PC-9 (cell line): Measurements from ENCODE around the gene TATDN3. TPM values are rescaled to one million over a fixed set of nuclear protein-coding genes. Genes with fewer than 3 reads are reported as not detected.
"Not testable (repeated sequence)": the region's sequence is repeated elsewhere in the genome, so short reads cannot be mapped to it uniquely, and the experiment has no call there.

Experiments
- BruUV-seq: library from RNA; stranded (reverse); fragments of 400-500 nt; replicated peaks from 2 replicates; lab custom pipeline; 2021; lab: Mats Ljungman, UMichigan
- CTCF ChIA-PET: fragments of 300-600 bp; sonication (Branson Sonifier 250); formaldehyde crosslinking; loops from one replicate; lab custom pipeline; 2022; ENCODE audit warnings: antibody characterized with exemption; lab: Charles Lee
- POLR2A ChIA-PET: fragments of 300-600 bp; sonication (Branson Sonifier 250); formaldehyde crosslinking; loops from one replicate; lab custom pipeline; 2022; ENCODE audit warnings: antibody characterized with exemption; ENCODE audit not compliant: unreplicated experiment; lab: Charles Lee
- DNase-seq, 2 experiments: peaks; one replicate each; pipeline versions ENCODE4 v3.0.0 to v3.0.0-alpha.2; 2015 to 2022; ENCODE audit warnings: mixed read lengths in 1 of 2
- H2AFZ ChIP-seq: fragments of 200-600 bp; sonication (generic); 2 replicates; pipeline ENCODE4 v1.8.1; 2017; ENCODE audit warnings: antibody characterized with exemption
- H3F3A ChIP-seq: fragments of 200-600 bp; sonication (generic); 2 replicates; pipeline ENCODE4 v1.8.1; 2017; ENCODE audit warnings: antibody characterized with exemption, mild to moderate bottlenecking, low read depth; ENCODE audit not compliant: insufficient read depth
- H3K27ac ChIP-seq: fragments of 200-600 bp; sonication (generic); 2 replicates; pipeline ENCODE4 v1.6.1; 2016; ENCODE audit warnings: mixed run types
- H3K27me3 ChIP-seq: fragments of 200-600 bp; sonication (generic); 2 replicates; pipeline ENCODE4 v1.6.1; 2016; ENCODE audit warnings: low read depth, mixed run types; ENCODE audit not compliant: insufficient read depth
- H3K36me3 ChIP-seq: fragments of 200-600 bp; sonication (generic); 2 replicates; pipeline ENCODE4 v1.6.1; 2016; ENCODE audit warnings: low read depth, mixed run types
- H3K4me1 ChIP-seq: fragments of 200-600 bp; sonication (generic); replicated peaks from 2 replicates; pipeline ENCODE4 v1.6.1; 2016; ENCODE audit warnings: mixed run types; ENCODE audit not compliant: insufficient read depth
- H3K4me2 ChIP-seq: fragments of 200-600 bp; sonication (generic); 2 replicates; pipeline ENCODE4 v1.6.1; 2017; ENCODE audit warnings: mixed run types
- H3K4me3 ChIP-seq: fragments of 200-600 bp; sonication (generic); 2 replicates; pipeline ENCODE4 v1.6.1; 2016; ENCODE audit warnings: mixed run types
- H3K79me2 ChIP-seq: fragments of 200-600 bp; sonication (generic); 2 replicates; pipeline ENCODE4 v1.6.1; 2017; ENCODE audit warnings: low read depth, mixed run types
- H3K9me2 ChIP-seq: fragments of 200-600 bp; sonication (generic); 2 replicates; pipeline ENCODE4 v1.8.1; 2017; ENCODE audit warnings: mild to moderate bottlenecking; ENCODE audit not compliant: insufficient read depth
- H3K9me3 ChIP-seq: fragments of 200-600 bp; sonication (generic); 2 replicates; pipeline ENCODE4 v1.8.1; 2016; ENCODE audit warnings: low read depth; ENCODE audit not compliant: insufficient read depth
- H4K20me1 ChIP-seq: fragments of 200-600 bp; sonication (generic); 2 replicates; pipeline ENCODE4 v1.8.1; 2017; ENCODE audit not compliant: insufficient read depth
- EZH2 ChIP-seq: fragments of 200-600 bp; sonication (generic); IDR thresholded peaks from 2 replicates; pipeline ENCODE4 v1.8.0; 2017; ENCODE audit warnings: antibody characterized with exemption, low read depth
- intact Hi-C: fragments of 100-400 bp; cut with micrococcal nuclease; formaldehyde crosslinking; loops from one replicate; pipeline ENCODE4 v1.10.0; 2022; ENCODE audit not compliant: unreplicated experiment
- total RNA-seq: library from RNA; stranded (reverse); gene quantifications from 2 replicates; pipeline ENCODE4 v1.2.3, GENCODE V29; 2021
- TF ChIP-seq, protein P1 (sequence below): fragments of 200-600 bp; sonication (generic); conservative IDR thresholded peaks from 2 replicates; pipeline ENCODE4 v1.6.1; 2017; ENCODE audit warnings: mixed run types, antibody characterized with exemption, mild to moderate bottlenecking, moderate library complexity

Gene TATDN3
- total RNA-seq, 1 experiment from 2014 or later: 10.2 TPM

DNA sequence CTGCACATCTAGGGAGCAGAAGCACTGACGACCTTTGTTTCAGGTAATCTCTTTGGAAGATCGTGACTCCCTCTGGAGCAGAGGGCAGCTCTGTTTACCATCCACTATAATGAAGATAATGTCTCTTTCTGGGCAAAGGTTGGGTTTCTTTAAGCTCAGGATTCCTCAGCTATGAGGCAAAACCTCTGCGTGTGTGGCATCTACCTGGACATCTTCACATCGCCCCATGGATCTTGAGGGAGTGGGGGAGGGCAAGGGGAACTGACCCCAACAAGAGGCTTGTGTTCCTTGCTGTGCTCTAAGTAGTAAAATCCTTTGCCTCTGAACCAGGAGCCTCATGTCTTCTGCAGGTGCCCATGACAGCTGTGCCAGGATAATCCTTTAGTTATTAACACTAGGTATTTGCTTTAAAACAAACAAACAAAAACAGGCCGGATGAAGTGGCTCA lies 36.2 kb downstream of the TATDN3 start:
- no peaks in the 10 kb centered on the region for H4K20me1 ChIP-seq
- H3K4me2 ChIP-seq: peak overlapping the region; percentile 17; the same call in 1 of the 2 replicates
- no peak overlapping the region for H3K4me3 ChIP-seq
- no peaks in the 10 kb centered on the region for H3K36me3 ChIP-seq
- no TSS peak for BruUV-seq
- intact Hi-C loops: no loop called here
- CTCF ChIA-PET: no interaction called here
- no peak overlapping the region for H3K27ac ChIP-seq
- H3K4me1 ChIP-seq: no peaks in the 10 kb centered on the region
- peaks cover 15% of the 10 kb centered on the region; the same call in 1 of the 2 replicates for H3K9me3 ChIP-seq
- POLR2A ChIA-PET: no interaction called here
- no peaks in the 10 kb centered on the region for H3K9me2 ChIP-seq
- H3K27me3 ChIP-seq: no peaks in the 10 kb centered on the region
- peaks cover 7% of the 10 kb centered on the region; the same call in 1 of the 2 replicates for H3F3A ChIP-seq
- no peaks in the 10 kb centered on the region for H3K79me2 ChIP-seq
- TF ChIP-seq EZH2: no peak
- TF ChIP-seq, protein P1, sequence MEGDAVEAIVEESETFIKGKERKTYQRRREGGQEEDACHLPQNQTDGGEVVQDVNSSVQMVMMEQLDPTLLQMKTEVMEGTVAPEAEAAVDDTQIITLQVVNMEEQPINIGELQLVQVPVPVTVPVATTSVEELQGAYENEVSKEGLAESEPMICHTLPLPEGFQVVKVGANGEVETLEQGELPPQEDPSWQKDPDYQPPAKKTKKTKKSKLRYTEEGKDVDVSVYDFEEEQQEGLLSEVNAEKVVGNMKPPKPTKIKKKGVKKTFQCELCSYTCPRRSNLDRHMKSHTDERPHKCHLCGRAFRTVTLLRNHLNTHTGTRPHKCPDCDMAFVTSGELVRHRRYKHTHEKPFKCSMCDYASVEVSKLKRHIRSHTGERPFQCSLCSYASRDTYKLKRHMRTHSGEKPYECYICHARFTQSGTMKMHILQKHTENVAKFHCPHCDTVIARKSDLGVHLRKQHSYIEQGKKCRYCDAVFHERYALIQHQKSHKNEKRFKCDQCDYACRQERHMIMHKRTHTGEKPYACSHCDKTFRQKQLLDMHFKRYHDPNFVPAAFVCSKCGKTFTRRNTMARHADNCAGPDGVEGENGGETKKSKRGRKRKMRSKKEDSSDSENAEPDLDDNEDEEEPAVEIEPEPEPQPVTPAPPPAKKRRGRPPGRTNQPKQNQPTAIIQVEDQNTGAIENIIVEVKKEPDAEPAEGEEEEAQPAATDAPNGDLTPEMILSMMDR: no peak
- DNase-seq: no peak
- no peak overlapping the region for H2AFZ ChIP-seq

DNA sequence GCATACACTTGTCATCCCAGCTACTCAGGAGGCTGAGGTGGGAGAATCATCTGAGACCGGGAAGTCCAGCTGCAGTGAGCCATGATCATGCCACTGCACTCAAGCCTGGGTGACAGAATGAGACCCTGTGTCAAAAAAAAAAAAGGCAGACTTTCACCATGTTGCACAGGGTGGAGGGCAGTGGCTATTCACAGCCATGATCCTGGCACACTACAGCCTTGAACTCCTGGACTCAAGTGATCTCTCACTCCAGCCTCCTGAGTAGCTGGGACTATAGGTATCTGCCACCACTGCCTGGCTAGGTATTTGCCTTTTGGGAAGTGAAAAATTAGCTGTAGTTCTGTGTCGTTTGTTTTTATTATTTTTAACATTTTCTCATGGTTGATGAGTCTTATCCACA lies 36.7 kb downstream of the TATDN3 start:
- no peak overlapping the region for H3K27ac ChIP-seq
- no peaks in the 10 kb centered on the region for H3K9me2 ChIP-seq
- intact Hi-C loops: no loop called here
- no TSS peak for BruUV-seq
- H3K4me1 ChIP-seq: no peaks in the 10 kb centered on the region
- no peak for TF ChIP-seq EZH2
- TF ChIP-seq, protein P1: no peak
- H3F3A ChIP-seq: peaks cover 7% of the 10 kb centered on the region; the same call in 1 of the 2 replicates
- no peak for DNase-seq
- no peak overlapping the region for H2AFZ ChIP-seq
- H3K79me2 ChIP-seq: no peaks in the 10 kb centered on the region
- no peaks in the 10 kb centered on the region for H4K20me1 ChIP-seq
- no peaks in the 10 kb centered on the region for H3K36me3 ChIP-seq
- no peak overlapping the region for H3K4me3 ChIP-seq
- CTCF ChIA-PET: interaction anchor here (0.6 kb wide), 1 partner anchor 23 kb away, joined by 4 read pairs; no protein-coding TSS in a partner anchor
- POLR2A ChIA-PET: no interaction called here
- H3K4me2 ChIP-seq: no peak overlapping the region; the same call in 1 of the 2 replicates
- no peaks in the 10 kb centered on the region for H3K27me3 ChIP-seq
- peaks cover 15% of the 10 kb centered on the region; the same call in 1 of the 2 replicates for H3K9me3 ChIP-seq

GRCh38 chr1:212833211-212834207 lies 41.8 kb downstream of the TATDN3 start:
- CTCF ChIA-PET, intact Hi-C loops, H3K36me3 ChIP-seq, H3F3A ChIP-seq, H3K9me3 ChIP-seq, H4K20me1 ChIP-seq, DNase-seq, BruUV-seq, H3K79me2 ChIP-seq, POLR2A ChIA-PET, H3K4me2 ChIP-seq, H3K27ac ChIP-seq, H3K4me1 ChIP-seq, H2AFZ ChIP-seq, H3K27me3 ChIP-seq, H3K4me3 ChIP-seq, H3K9me2 ChIP-seq: not testable (repeated sequence)
